Transverse colon (tissue), 4 donors: ENCODE measurements around the gene LAMP5. TPM values are rescaled to one million over a fixed set of nuclear protein-coding genes. Genes with fewer than 3 reads are reported as not detected.

Experiments
- DNase-seq: peaks from one replicate; pipeline ENCODE4 v3.0.0-alpha.2; 2019
- H3K27ac ChIP-seq, 4 donors: fragments of 200-600 bp; sonication (generic); 2 replicates each; pipeline ENCODE4 v1.5.1; 2016 to 2018; ENCODE audit warnings: inconsistent platforms in 4 of 4
- H3K27me3 ChIP-seq: fragments of 200-600 bp; sonication (generic); 2 replicates; pipeline ENCODE4 v1.5.1; 2017; ENCODE audit warnings: inconsistent platforms
- H3K36me3 ChIP-seq, 4 donors: fragments of 200-600 bp; sonication (generic); 2 replicates each; pipeline ENCODE4 v1.5.1; 2017 to 2019; ENCODE audit warnings: inconsistent platforms in 4 of 4
- H3K4me1 ChIP-seq, 4 donors: fragments of 200-600 bp; sonication (generic); 2 replicates each; pipeline ENCODE4 v1.5.1; 2017 to 2020; ENCODE audit warnings: inconsistent platforms in 4 of 4
- H3K4me3 ChIP-seq, 4 donors: fragments of 200-600 bp; sonication (generic); 1 replicate in 1 of 4; 2 replicates in 3 of 4; pipeline versions ENCODE4 v1.5.1 to v1.6.1; 2017 to 2019; ENCODE audit warnings: inconsistent platforms in 4 of 4
- H3K9me3 ChIP-seq, 2 donors: fragments of 200-600 bp; sonication (generic); 2 replicates each; pipeline ENCODE4 v1.5.1; 2017 to 2019; ENCODE audit warnings: inconsistent platforms in 2 of 2
- EP300 ChIP-seq: sonication (generic); formaldehyde crosslinking; IDR thresholded peaks from one replicate; pipeline ENCODE4 v1.6.1; 2017; ENCODE audit warnings: antibody characterized with exemption, low read depth
- POLR2A ChIP-seq: fragments of 450-650 bp; IDR thresholded peaks from one replicate; pipeline ENCODE4 v1.6.1; 2016; ENCODE audit warnings: antibody characterized with exemption, mild to moderate bottlenecking, moderate library complexity
- POLR2AphosphoS5 ChIP-seq, 3 donors: sonication (generic); formaldehyde crosslinking; IDR thresholded peaks; one replicate each; pipeline ENCODE4 v1.6.1; 2016; ENCODE audit warnings: antibody characterized with exemption in 3 of 3
- WGBS, 2 donors: methylation state at CpG; one replicate each; pipeline ENCODE4 v1.1.5; 2018; ENCODE audit warnings: low coverage in 1 of 2; 5-methylcytosine and 5-hydroxymethylcytosine counted together
- in situ Hi-C, 4 donors: fragments of 200-750 bp; cut with MboI; loops; one replicate each; pipeline versions ENCODE4 v1.15.0 to v1.15.1; 2017; ENCODE audit warnings: low sequenced_read_pairs in 3 of 4, low pct_ligation_motif_present in 1 of 4, low pct_unique_long_range_greater_than_20kb in 1 of 4
- intact Hi-C: fragments of 100-400 bp; cut with DNase I; formaldehyde crosslinking; loops from one replicate; pipeline ENCODE4 v1.15.1; 2023; ENCODE audit warnings: low total_unique reads
- total RNA-seq, 4 donors: library from RNA; depleted of rRNA; stranded (reverse); fragments of >200 nt; gene quantifications; one replicate each; pipeline ENCODE4 v1.1.0, GENCODE V29; 2016
- TF ChIP-seq, protein P1 (sequence below), 5 experiments: fragments of 200-600 bp in 3 of 5; fragments of 450-650 bp in 2 of 5; sonication (generic) in 3 of 5; IDR thresholded peaks; 1 replicate in 2 of 5; 2 replicates in 3 of 5; pipeline ENCODE4 v1.5.1; 2016 to 2017; ENCODE audit warnings: antibody characterized with exemption in 5 of 5, inconsistent platforms in 3 of 5, mild to moderate bottlenecking in 2 of 5, moderate library complexity in 1 of 5

LAMP5 gene
- total RNA-seq, 4 donors from 2014 or later = 0.32 TPM; not detected in 3

DNA sequence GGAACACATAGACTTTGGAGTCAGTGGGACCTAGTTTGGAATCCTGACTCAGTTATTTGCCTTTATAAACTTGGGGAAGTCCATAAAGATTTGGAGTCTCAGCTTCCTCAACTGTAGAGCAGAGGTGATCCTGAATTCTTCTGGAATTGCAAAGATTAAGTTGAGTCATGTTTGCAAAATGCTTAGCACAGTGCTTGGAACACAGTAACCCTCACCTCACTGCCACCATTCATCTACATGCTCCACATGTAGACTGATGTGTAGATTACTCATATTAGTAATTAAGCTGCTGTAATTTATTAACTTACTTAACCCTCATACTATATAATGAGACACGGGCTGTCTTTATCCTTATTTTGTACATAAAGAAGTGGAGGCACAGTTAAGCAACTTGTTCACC, 61.4 kb downstream of the LAMP5 start:
- H3K4me3 ChIP-seq = no peak overlapping the region
- no peaks in the 10 kb centered on the region for H3K4me1 ChIP-seq
- in situ Hi-C loops = no loop called here
- H3K27ac ChIP-seq = no peak overlapping the region
- H3K36me3 ChIP-seq = no peaks in the 10 kb centered on the region
- DNase-seq = no peak
- TF ChIP-seq, protein P1, sequence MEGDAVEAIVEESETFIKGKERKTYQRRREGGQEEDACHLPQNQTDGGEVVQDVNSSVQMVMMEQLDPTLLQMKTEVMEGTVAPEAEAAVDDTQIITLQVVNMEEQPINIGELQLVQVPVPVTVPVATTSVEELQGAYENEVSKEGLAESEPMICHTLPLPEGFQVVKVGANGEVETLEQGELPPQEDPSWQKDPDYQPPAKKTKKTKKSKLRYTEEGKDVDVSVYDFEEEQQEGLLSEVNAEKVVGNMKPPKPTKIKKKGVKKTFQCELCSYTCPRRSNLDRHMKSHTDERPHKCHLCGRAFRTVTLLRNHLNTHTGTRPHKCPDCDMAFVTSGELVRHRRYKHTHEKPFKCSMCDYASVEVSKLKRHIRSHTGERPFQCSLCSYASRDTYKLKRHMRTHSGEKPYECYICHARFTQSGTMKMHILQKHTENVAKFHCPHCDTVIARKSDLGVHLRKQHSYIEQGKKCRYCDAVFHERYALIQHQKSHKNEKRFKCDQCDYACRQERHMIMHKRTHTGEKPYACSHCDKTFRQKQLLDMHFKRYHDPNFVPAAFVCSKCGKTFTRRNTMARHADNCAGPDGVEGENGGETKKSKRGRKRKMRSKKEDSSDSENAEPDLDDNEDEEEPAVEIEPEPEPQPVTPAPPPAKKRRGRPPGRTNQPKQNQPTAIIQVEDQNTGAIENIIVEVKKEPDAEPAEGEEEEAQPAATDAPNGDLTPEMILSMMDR (IDR thresholded peaks at IDR 0.05) = no peak
- no peak for TF ChIP-seq POLR2AphosphoS5 (IDR thresholded peaks at IDR 0.05)
- TF ChIP-seq EP300 = no peak
- no peak for TF ChIP-seq POLR2A
- WGBS, 2 donors = 20 to 64% methylated on average over 1 of the region's 1 CpG
- H3K9me3 ChIP-seq = no peaks in the 10 kb centered on the region
- H3K27me3 ChIP-seq = no peaks in the 10 kb centered on the region
- intact Hi-C loops = no loop called here

DNA sequence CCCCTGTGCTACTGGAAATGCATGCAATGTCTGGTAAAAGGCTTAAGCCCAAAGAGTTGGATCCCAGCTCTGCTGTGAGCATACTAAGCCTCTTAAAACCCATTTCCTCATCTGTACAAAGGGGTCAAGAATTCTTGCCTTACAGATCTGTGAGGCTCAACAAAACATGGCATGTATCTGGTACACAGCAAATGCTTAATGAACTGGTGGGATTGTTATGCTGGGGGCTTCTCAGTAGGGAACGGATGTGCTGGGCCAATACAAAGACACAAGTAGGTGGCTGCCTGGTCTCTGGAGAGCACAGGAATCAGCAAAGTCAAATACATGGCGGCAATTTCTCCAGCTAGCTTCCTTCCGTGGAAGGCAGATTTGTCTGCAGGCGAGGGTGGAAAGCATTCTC, 62.3 kb downstream of the LAMP5 start:
- in situ Hi-C loops (no loop called here), intact Hi-C loops (no loop called here)
- Histone ChIP-seq H3K27me3 (no peaks in the 10 kb centered on the region), H3K9me3 (no peaks in the 10 kb centered on the region), H3K27ac (no peak overlapping the region), H3K36me3 (no peaks in the 10 kb centered on the region), H3K4me1 (no peaks in the 10 kb centered on the region), H3K4me3 (no peak overlapping the region)
- TF ChIP-seq POLR2A = no peak
- no peak for TF ChIP-seq EP300
- TF ChIP-seq, protein P1 (IDR thresholded peaks at IDR 0.05) = no peak
- no peak for TF ChIP-seq POLR2AphosphoS5 (IDR thresholded peaks at IDR 0.05)
- WGBS, 2 donors = 81 to 90% methylated on average over 3 to 4 of the region's 4 CpGs
- no peak for DNase-seq

DNA sequence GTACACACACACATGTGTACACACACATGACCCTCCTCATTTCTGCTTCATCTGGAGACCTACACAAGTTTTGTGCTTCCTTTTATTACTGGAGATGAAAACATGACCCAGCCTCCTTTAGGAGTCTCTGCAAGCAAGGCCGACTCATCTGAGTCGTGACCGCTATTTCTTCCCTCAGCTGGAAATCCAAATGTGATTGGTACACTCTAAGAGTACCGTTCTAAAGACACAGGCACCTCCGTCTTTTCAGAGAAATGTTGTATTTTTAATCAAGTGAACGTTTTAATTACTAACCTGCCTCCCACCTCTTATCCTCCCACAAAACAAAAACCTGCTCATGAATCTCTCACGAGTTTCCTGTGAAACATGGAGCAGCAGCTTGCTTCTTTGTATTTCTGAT, 63.0 kb downstream of the LAMP5 start:
- intact Hi-C loops = no loop called here
- H3K27me3 ChIP-seq = no peaks in the 10 kb centered on the region
- no peaks in the 10 kb centered on the region for H3K36me3 ChIP-seq
- TF ChIP-seq, protein P1 (IDR thresholded peaks at IDR 0.05) = no peak
- TF ChIP-seq POLR2AphosphoS5 (IDR thresholded peaks at IDR 0.05) (no peak), POLR2A (no peak), EP300 (no peak)
- no peak overlapping the region for H3K4me3 ChIP-seq
- DNase-seq = no peak
- in situ Hi-C loops = no loop called here
- no peaks in the 10 kb centered on the region for H3K9me3 ChIP-seq
- no peak overlapping the region for H3K27ac ChIP-seq
- H3K4me1 ChIP-seq = no peaks in the 10 kb centered on the region
- WGBS, 2 donors = 86 to 87% methylated on average over 6 to 7 of the region's 7 CpGs

DNA sequence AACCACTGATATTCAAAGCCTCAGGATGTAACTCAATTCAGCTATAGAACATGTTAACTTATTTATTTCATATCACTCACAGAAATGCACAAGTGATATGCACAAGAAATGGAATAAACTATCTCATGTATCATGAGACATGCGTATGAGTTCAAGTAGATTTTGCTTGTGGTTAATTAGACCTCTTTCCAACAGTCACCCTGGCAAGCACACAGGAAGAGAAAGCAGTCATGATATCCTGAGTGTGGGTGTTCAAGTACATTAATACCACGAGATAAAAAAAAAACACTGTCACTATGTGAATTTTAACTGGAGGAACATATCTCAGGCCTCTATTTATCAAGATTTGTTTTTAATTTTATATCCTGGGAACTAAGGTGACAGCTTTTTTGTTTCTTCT, 64.2 kb downstream of the LAMP5 start:
- intact Hi-C loops = no loop called here
- Histone ChIP-seq H3K9me3 (no peaks in the 10 kb centered on the region), H3K36me3 (no peaks in the 10 kb centered on the region), H3K4me3 (no peak overlapping the region), H3K27me3 (no peaks in the 10 kb centered on the region), H3K27ac (no peak overlapping the region), H3K4me1 (no peaks in the 10 kb centered on the region)
- in situ Hi-C loops = no loop called here
- WGBS, 2 donors = 54 to 62% methylated on average over 2 of the region's 2 CpGs
- TF ChIP-seq, protein P1 (IDR thresholded peaks at IDR 0.05) = no peak
- no peak for TF ChIP-seq EP300
- TF ChIP-seq POLR2AphosphoS5 (IDR thresholded peaks at IDR 0.05) = no peak
- no peak for TF ChIP-seq POLR2A
- no peak for DNase-seq
